K562 (cell line): ENCODE results near the gene PRDM10. TPM values are rescaled to one million over a fixed set of nuclear protein-coding genes. Genes with fewer than 3 reads are reported as not detected.

Experiments
- ATAC-seq: fragments of 200-7000 bp; cut with Tn5 transposase; 3 replicates; pipeline ENCODE4 v1.9.1; 2020; ENCODE audit warnings: moderate library complexity
- BruUV-seq: library from RNA; stranded (reverse); fragments of 400-500 nt; replicated peaks from 2 replicates; lab custom pipeline; 2021; lab: Mats Ljungman, UMichigan
- CTCF ChIA-PET: fragments of 300-600 bp; formaldehyde crosslinking; extraction: SDS; loops from one replicate; lab custom pipeline; 2021; ENCODE audit warnings: low intra/inter-chr PET ratio; lab: Yijun Ruan, JAX
- POLR2A ChIA-PET: fragments of 300-600, 350-650 bp; sonication (Branson Sonifier 250); formaldehyde crosslinking; extraction: SDS; loops from one replicate; lab custom pipeline; 2021; ENCODE audit warnings: antibody characterized with exemption, inconsistent platforms; lab: Yijun Ruan, JAX
- DNase-seq, 4 experiments: peaks; one replicate each; pipeline versions ENCODE4 v3.0.0 to v3.0.0-alpha.2; 2011 to 2018; ENCODE audit warnings: low spot score in 3 of 4, mixed read lengths in 3 of 4; ENCODE audit errors: extremely low read depth in 1 of 4
- FAIRE-seq: peaks from 2 replicates; lab custom pipeline; 2011; peaks lifted over from hg19 to GRCh38; lab: Jason Lieb, UNC
- H2AFZ ChIP-seq: 2 replicates; pipeline ENCODE4 v1.6.0; 2011; ENCODE audit warnings: low read depth, low read length, control low read depth, inconsistent platforms
- H3K27ac ChIP-seq: fragments of 200-600 bp; 3 replicates; pipeline ENCODE4 v1.8.0; 2011; ENCODE audit warnings: low read depth, mild to moderate bottlenecking, control low read depth, inconsistent platforms, low read length, moderate library complexity, mixed read lengths; ENCODE audit errors: extremely low read depth
- H3K27me3 ChIP-seq, 2 experiments: fragments of 300-600 bp in 1 of 2; 2 replicates in 1 of 2; 3 replicates in 1 of 2; pipeline versions ENCODE4 v1.6.0 to v1.8.0; 2011; ENCODE audit warnings: inconsistent platforms in 2 of 2, low read length in 2 of 2, mild to moderate bottlenecking in 1 of 2, mixed read lengths in 1 of 2, moderate library complexity in 1 of 2; ENCODE audit not compliant: control insufficient read depth in 2 of 2, insufficient read depth in 2 of 2
- H3K36me3 ChIP-seq: fragments of 300-600 bp; 3 replicates; pipeline ENCODE4 v1.8.0; 2011; ENCODE audit warnings: mild to moderate bottlenecking, low read length, inconsistent platforms; ENCODE audit not compliant: control insufficient read depth, insufficient read depth
- H3K4me1 ChIP-seq, 2 experiments: fragments of 200-600 bp in 1 of 2; replicated peaks in 1 of 2; 2 replicates in 1 of 2; 3 replicates in 1 of 2; pipeline versions ENCODE4 v1.5.1 to v1.8.0; 2011; ENCODE audit warnings: inconsistent platforms in 2 of 2, low read length in 2 of 2, mild to moderate bottlenecking in 1 of 2, mixed read lengths in 1 of 2, moderate library complexity in 1 of 2; ENCODE audit not compliant: control insufficient read depth in 2 of 2, insufficient read depth in 2 of 2
- H3K4me2 ChIP-seq: 2 replicates; pipeline ENCODE4 v1.6.1; 2011; ENCODE audit warnings: low read length, control low read depth, inconsistent platforms, mixed read lengths; ENCODE audit not compliant: insufficient read depth
- H3K4me3 ChIP-seq: fragments of 200-600 bp; sonication (generic), shearing (Covaris generic); 2 replicates; pipeline ENCODE4 v1.5.1; 2016; ENCODE audit warnings: control low read depth, inconsistent platforms
- H3K79me2 ChIP-seq: fragments of 200-600 bp; 3 replicates; pipeline ENCODE4 v1.8.0; 2011; ENCODE audit warnings: low read length, inconsistent platforms; ENCODE audit not compliant: control insufficient read depth, insufficient read depth
- H3K9ac ChIP-seq, 2 experiments: 2 replicates each; pipeline versions ENCODE4 v1.6.0 to v1.6.1; 2011; ENCODE audit warnings: low read depth in 2 of 2, low read length in 2 of 2, control low read depth in 1 of 2, inconsistent platforms in 1 of 2, mild to moderate bottlenecking in 1 of 2, mixed read lengths in 1 of 2; ENCODE audit not compliant: insufficient read depth in 1 of 2
- H3K9me1 ChIP-seq: one replicate; pipeline ENCODE4 v1.6.0; 2011; ENCODE audit warnings: inconsistent platforms, mild to moderate bottlenecking, low read length, moderate library complexity; ENCODE audit not compliant: control insufficient read depth, insufficient read depth
- H3K9me3 ChIP-seq: replicated peaks from 2 replicates; pipeline ENCODE4 v1.5.1; 2011; ENCODE audit warnings: low read depth, low read length, inconsistent platforms; ENCODE audit not compliant: control insufficient read depth, insufficient read depth
- H4K20me1 ChIP-seq: replicated peaks from 2 replicates; pipeline ENCODE4 v1.6.1; 2011; ENCODE audit warnings: low read length, inconsistent platforms, mixed read lengths; ENCODE audit not compliant: control insufficient read depth, insufficient read depth
- BCOR ChIP-seq: fragments of 450-650 bp; IDR thresholded peaks from 2 replicates; pipeline ENCODE4 v1.6.1; 2016
- CTBP1 ChIP-seq: fragments of 450-650 bp; IDR thresholded peaks from 2 replicates; pipeline ENCODE4 v1.6.1; 2016; ENCODE audit warnings: borderline replicate concordance
- ETV5 ChIP-seq: sonication (generic); formaldehyde crosslinking; IDR thresholded peaks from 2 replicates; pipeline ENCODE4 v1.4.0; 2020; ENCODE audit warnings: low read depth, mild to moderate bottlenecking, missing genetic modification reagents
- GATA2 ChIP-seq: sonication (generic); formaldehyde crosslinking; IDR thresholded peaks from 2 replicates; pipeline ENCODE4 v1.4.0; 2020; ENCODE audit warnings: mild to moderate bottlenecking, missing genetic modification reagents
- HEY1 ChIP-seq: fragments of 250-450 bp; sonication (Bioruptor Pico); IDR thresholded peaks from 2 replicates; pipeline ENCODE4 v1.5.0; 2020; ENCODE audit warnings: mild to moderate bottlenecking, moderate library complexity, borderline replicate concordance
- HMGN3 ChIP-seq: IDR thresholded peaks from 2 replicates; pipeline ENCODE4 v1.6.1; 2011; ENCODE audit warnings: borderline replicate concordance, low read depth, mild to moderate bottlenecking, mixed read lengths, low read length; ENCODE audit not compliant: insufficient read length; ENCODE audit errors: extremely low read depth
- HNRNPL ChIP-seq: fragments of 200-400 bp; formaldehyde crosslinking; IDR thresholded peaks from 2 replicates; pipeline ENCODE4 v1.6.1; 2017; ENCODE audit warnings: low read depth, mild to moderate bottlenecking, low read length
- L3MBTL2 ChIP-seq: fragments of 450-650 bp; IDR thresholded peaks from 2 replicates; pipeline ENCODE4 v1.6.1; 2016; ENCODE audit warnings: mild to moderate bottlenecking, moderate library complexity
- MAFG ChIP-seq: fragments of 450-650 bp; conservative IDR thresholded peaks from 2 replicates; pipeline ENCODE4 v1.6.1; 2016; ENCODE audit warnings: missing genetic modification characterization, missing compliant biosample characterization
- NCOA6 ChIP-seq: fragments of 450-650 bp; IDR thresholded peaks from 2 replicates; pipeline ENCODE4 v1.6.1; 2017; ENCODE audit warnings: mild to moderate bottlenecking
- NFE2 ChIP-seq: IDR thresholded peaks from 2 replicates; pipeline ENCODE4 v1.6.1; 2014; ENCODE audit warnings: antibody characterized with exemption, low read depth
- PML ChIP-seq: IDR thresholded peaks from 2 replicates; pipeline ENCODE4 v1.6.1; 2012; ENCODE audit warnings: low read length, inconsistent platforms
- PTRF ChIP-seq: fragments of 450-650 bp; IDR thresholded peaks from 2 replicates; pipeline ENCODE4 v1.6.1; 2016; ENCODE audit warnings: mild to moderate bottlenecking, missing genetic modification characterization, missing compliant biosample characterization
- RAD21 ChIP-seq, 2 experiments: fragments of 250-450 bp in 1 of 2; fragments of 450-650 bp in 1 of 2; sonication (Bioruptor Pico) in 1 of 2; formaldehyde crosslinking in 1 of 2; IDR thresholded peaks in 1 of 2; conservative IDR thresholded peaks in 1 of 2; 2 replicates each; pipeline versions ENCODE4 v1.4.0 to v1.8.0; 2020 to 2022; ENCODE audit warnings: mild to moderate bottlenecking in 2 of 2, moderate library complexity in 1 of 2
- TAL1 ChIP-seq: fragments of 450-650 bp; IDR thresholded peaks from 2 replicates; pipeline ENCODE4 v1.6.1; 2016; ENCODE audit warnings: mild to moderate bottlenecking
- TEAD4 ChIP-seq, 2 experiments: sonication (generic) in 1 of 2; formaldehyde crosslinking in 1 of 2; IDR thresholded peaks; 2 replicates each; pipeline versions ENCODE4 v1.6.1 to v1.8.0; 2012 to 2022; ENCODE audit warnings: borderline replicate concordance in 1 of 2, inconsistent platforms in 1 of 2, low read length in 1 of 2, mild to moderate bottlenecking in 1 of 2, missing genetic modification reagents in 1 of 2
- U2AF1 ChIP-seq: fragments of 200-400 bp; formaldehyde crosslinking; optimal IDR thresholded peaks from 2 replicates; pipeline ENCODE3; 2017; ENCODE audit warnings: mild to moderate bottlenecking, low read depth, low read length, moderate library complexity
- ZNF507 ChIP-seq: conservative IDR thresholded peaks from 2 replicates; pipeline ENCODE4 v1.6.1; 2017; ENCODE audit warnings: missing genetic modification characterization, missing compliant biosample characterization
- ZZZ3 ChIP-seq: fragments of 450-650 bp; IDR thresholded peaks from 2 replicates; pipeline ENCODE4 v1.6.1; 2016; ENCODE audit warnings: antibody characterized with exemption, mild to moderate bottlenecking, moderate library complexity
- WGBS: fragments of 100-300 bp; shearing (Covaris generic); methylation state at CpG from one replicate; pipeline ENCODE4 v1.1.6; 2016; ENCODE audit warnings: low coverage, mixed read lengths; ENCODE audit not compliant: insufficient coverage; ENCODE audit errors: missing lambda C conversion rate; 5-methylcytosine and 5-hydroxymethylcytosine counted together
- in situ Hi-C: fragments of 300-500 bp; cut with MboI; formaldehyde crosslinking; loops from 4 replicates; pipeline ENCODE4 v1.15.0; 2018; ENCODE audit warnings: inconsistent platforms, mixed read lengths
- intact Hi-C: fragments of 100-400 bp; cut with micrococcal nuclease; formaldehyde crosslinking; loops from 2 replicates; pipeline ENCODE4 v1.14.2; 2022
- polyA plus RNA-seq, 8 experiments: library from polyadenylated mRNA; depleted of rRNA in 4 of 8; stranded (reverse) in 5 of 8; unstranded in 3 of 8; fragments of >200 nt; fragmentation: Nextera tagmentation in 2 of 8; fragmentation: Illumina TruSeq in 1 of 8; extraction: Ambion mirVana in 2 of 8; extraction: Trizol in 1 of 8; gene quantifications; 2 replicates each; pipeline versions ENCODE4 v1.2.1 to v1.2.3, GENCODE V29; 2011 to 2014; ENCODE audit warnings: inconsistent platforms in 1 of 8, missing spikeins in 1 of 8
- total RNA-seq, 7 experiments: library from RNA; depleted of rRNA in 6 of 7; stranded (reverse); fragments of >200 nt in 6 of 7; fragmentation: Illumina TruSeq in 2 of 7; extraction: Trizol in 2 of 7; gene quantifications; 2 replicates each; pipeline versions ENCODE4 v1.2.1 to v1.2.3, GENCODE V29; 2011 to 2021; ENCODE audit warnings: low replicate concordance in 1 of 7

The PRDM10 gene
- total and polyA plus RNA-seq, 9 of the 15 experiments (the other 6 are each of a cell fraction or from before 2014, with no cell fraction given), result 0.89 to 9.3 (median 4.5) TPM

GRCh38 chr11:129930743-129931142 lies 71.9 kb downstream of the PRDM10 start:
- no peaks in the 10 kb centered on the region for H4K20me1 ChIP-seq
- BruUV-seq, result no TSS peak
- intact Hi-C loops, result no loop called here
- TF ChIP-seq CTBP1, result 0 out of 2 replicates have a peak, but pooled peaks have one; percentile 0
- TF ChIP-seq HMGN3, result no peak
- no peak overlapping the region for H2AFZ ChIP-seq
- peaks cover 8% of the 10 kb centered on the region; the same call in 1 of the 3 replicates for H3K36me3 ChIP-seq
- H3K27ac ChIP-seq, result no peak overlapping the region
- no peaks in the 10 kb centered on the region for H3K79me2 ChIP-seq
- no peak overlapping the region for H3K4me3 ChIP-seq
- POLR2A ChIA-PET, result interaction anchor here (0.6 to 1.4 kb wide), 5 partner anchors 11 to 202 kb away, joined by 3 to 4 read pairs (median 3); no protein-coding TSS in a partner anchor
- H3K27me3 ChIP-seq, result no peaks in the 10 kb centered on the region
- no peak overlapping the region for H3K9ac ChIP-seq
- peaks cover 6 to 9% of the 10 kb centered on the region in 2 experiments; a peak in 4 of 5 replicates for H3K4me1 ChIP-seq
- DNase-seq, result no peak
- ATAC-seq, result no peak
- no peaks in the 10 kb centered on the region for H3K9me3 ChIP-seq
- WGBS, result 94% methylated on average over 12 of the region's 13 CpGs
- FAIRE-seq, result no peak
- CTCF ChIA-PET, result no interaction called here
- no peak overlapping the region for H3K4me2 ChIP-seq
- no peaks in the 10 kb centered on the region for H3K9me1 ChIP-seq
- in situ Hi-C loops, result no loop called here

GRCh38 chr11:129930296-129930695 lies 72.3 kb downstream of the PRDM10 start:
- WGBS, result 7% methylated on average over 6 of the region's 6 CpGs
- ChIA-PET CTCF (no interaction called here), POLR2A (interaction anchor here (0.6 to 1.4 kb wide), 5 partner anchors 11 to 202 kb away, joined by 3 to 4 read pairs (median 3); no protein-coding TSS in a partner anchor)
- Histone ChIP-seq H3K4me1 (peaks cover 6 to 9% of the 10 kb centered on the region in 2 experiments; a peak in 4 of 5 replicates), H3K27ac (no peak overlapping the region), H3K4me2 (0 out of 2 replicates have a peak overlapping the region, but pooled peaks have one; percentile 9), H3K79me2 (no peaks in the 10 kb centered on the region), H2AFZ (0 out of 2 replicates have a peak overlapping the region, but pooled peaks have one; percentile 36), H3K4me3 (no peak overlapping the region), H3K27me3 (no peaks in the 10 kb centered on the region), H3K9me3 (no peaks in the 10 kb centered on the region), H3K36me3 (peaks cover 8% of the 10 kb centered on the region; the same call in 1 of the 3 replicates), H4K20me1 (no peaks in the 10 kb centered on the region), H3K9ac (no peak overlapping the region; a peak in 1 of 4 replicates), H3K9me1 (no peaks in the 10 kb centered on the region)
- ATAC-seq, result peak; percentile 81
- in situ Hi-C loops (no loop called here), intact Hi-C loops (no loop called here)
- no TSS peak for BruUV-seq
- peak in 2 of 4 experiments; percentile 33 to 58 for DNase-seq
- peak; percentile 79 for FAIRE-seq
- peak; percentile 53; the same call in 1 of the 2 replicates for TF ChIP-seq TAL1
- TF ChIP-seq PML, result no peak
- TF ChIP-seq L3MBTL2, result no peak
- TF ChIP-seq NFE2, result 0 out of 2 replicates have a peak, but pooled peaks have one; percentile 21
- TF ChIP-seq HEY1 (CRISPR knock-in tag), result no peak
- 0 out of 2 replicates have a peak, but pooled peaks have one; percentile 9 for TF ChIP-seq GATA2 (CRISPR knock-in tag)
- peak; percentile 71 for TF ChIP-seq TEAD4 (IDR thresholded peaks at IDR 0.05; ENCODE audit: low read length)
- no peak for TF ChIP-seq TEAD4 (CRISPR knock-in tag; IDR thresholded peaks at IDR 0.05; ENCODE audit: borderline replicate concordance)
- TF ChIP-seq HNRNPL, result no peak
- TF ChIP-seq ZNF507, result no peak
- 0 out of 2 replicates have a peak, but pooled peaks have one; percentile 5 for TF ChIP-seq MAFG (tag)
- TF ChIP-seq RAD21 (CRISPR knock-in tag; conservative IDR thresholded peaks at IDR 0.05 in 1 of 2, IDR thresholded peaks at IDR 0.05 in 1 of 2), result no peak
- TF ChIP-seq PTRF (tag), result no peak
- TF ChIP-seq NCOA6, result no peak
- TF ChIP-seq ZZZ3, result no peak
- no peak for TF ChIP-seq ETV5 (CRISPR knock-in tag)
- no peak for TF ChIP-seq BCOR
- TF ChIP-seq U2AF1, result no peak
